Nephron progenitor cell (in vitro differentiated cells): ENCODE data around the gene CEACAM1.
A peak's percentile ranks its signal among the peaks of the same experiment; 100 is the strongest.
"Not testable (repeated sequence)": the region's sequence is repeated elsewhere in the genome, so short reads cannot be mapped to it uniquely, and the experiment has no call there.

Source experiments
- DNase-seq: peaks from one replicate; pipeline ENCODE4 v3.0.0; 2021
- H3K27ac Mint-ChIP-seq: 2 replicates; pipeline ENCODE4 v1.8.0; 2021; ENCODE audit warnings: mild to moderate bottlenecking, moderate library complexity, mixed read lengths
- H3K27me3 Mint-ChIP-seq: 2 replicates; pipeline ENCODE4 v1.8.0; 2021; ENCODE audit warnings: mild to moderate bottlenecking, low read depth, mixed read lengths; ENCODE audit not compliant: poor library complexity
- H3K36me3 Mint-ChIP-seq: 2 replicates; pipeline ENCODE4 v1.8.0; 2021; ENCODE audit warnings: low read depth, mixed read lengths
- H3K4me1 Mint-ChIP-seq: 2 replicates; pipeline ENCODE4 v1.8.0; 2021; ENCODE audit warnings: mixed read lengths
- H3K4me3 Mint-ChIP-seq: 2 replicates; pipeline ENCODE4 v1.8.0; 2021; ENCODE audit warnings: mild to moderate bottlenecking, moderate library complexity, mixed read lengths
- H3K9me3 Mint-ChIP-seq: 2 replicates; pipeline ENCODE4 v1.8.0; 2021; ENCODE audit warnings: mild to moderate bottlenecking, moderate library complexity, mixed read lengths
- CTCF ChIP-seq: fragments of 200-600 bp; sonication (generic); IDR thresholded peaks from 2 replicates; pipeline ENCODE4 v1.5.0; 2021; ENCODE audit warnings: antibody characterized with exemption

CEACAM1 gene

GRCh38 chr19:42512743-42513304 lies 15.5 kb downstream of the CEACAM1 start:
- peaks cover 2% of the 10 kb centered on the region for H3K27me3 Mint-ChIP-seq
- H3K4me1 Mint-ChIP-seq: peaks cover 4% of the 10 kb centered on the region
- no peak overlapping the region for H3K27ac Mint-ChIP-seq
- no peak overlapping the region for H3K4me3 Mint-ChIP-seq
- H3K9me3 Mint-ChIP-seq: peaks cover 13% of the 10 kb centered on the region
- no peaks in the 10 kb centered on the region for H3K36me3 Mint-ChIP-seq
- TF ChIP-seq CTCF: no peak
- no peak for DNase-seq

GRCh38 chr19:42512130-42512636 lies 16.1 kb downstream of the CEACAM1 start:
- H3K4me1 Mint-ChIP-seq: peaks cover 4% of the 10 kb centered on the region
- H3K36me3 Mint-ChIP-seq: no peaks in the 10 kb centered on the region
- no peak for TF ChIP-seq CTCF
- H3K4me3 Mint-ChIP-seq: no peak overlapping the region
- peaks cover 2% of the 10 kb centered on the region for H3K27me3 Mint-ChIP-seq
- peak overlapping the region; percentile 38 for H3K27ac Mint-ChIP-seq
- no peak for DNase-seq
- H3K9me3 Mint-ChIP-seq: peaks cover 13% of the 10 kb centered on the region

GRCh38 chr19:42511340-42511739 lies 16.9 kb downstream of the CEACAM1 start:
- no peak for TF ChIP-seq CTCF
- DNase-seq: no peak
- peaks cover 2% of the 10 kb centered on the region for H3K27me3 Mint-ChIP-seq
- no peak overlapping the region for H3K27ac Mint-ChIP-seq
- H3K4me3 Mint-ChIP-seq: no peak overlapping the region
- H3K36me3 Mint-ChIP-seq: no peaks in the 10 kb centered on the region
- H3K9me3 Mint-ChIP-seq: peaks cover 8% of the 10 kb centered on the region
- H3K4me1 Mint-ChIP-seq: peaks cover 7% of the 10 kb centered on the region

- no peaks in the 10 kb centered on the region for H3K9me3 Mint-ChIP-seq
- no peak overlapping the region for H3K4me3 Mint-ChIP-seq
- DNase-seq: no peak
- H3K4me1 Mint-ChIP-seq: peaks cover 21% of the 10 kb centered on the region
- TF ChIP-seq CTCF: no peak
- no peak overlapping the region for H3K27ac Mint-ChIP-seq
- no peaks in the 10 kb centered on the region for H3K36me3 Mint-ChIP-seq
- peaks cover 2% of the 10 kb centered on the region for H3K27me3 Mint-ChIP-seq
Observed at GRCh38 chr19:42508892-42509444, 19.3 kb downstream of the CEACAM1 start.

- Mint-ChIP-seq H3K36me3 (peaks cover 1% of the 10 kb centered on the region), H3K27me3 (no peaks in the 10 kb centered on the region), H3K27ac (peak overlapping the region; percentile 9), H3K4me3 (no peak overlapping the region), H3K4me1 (peaks cover 17% of the 10 kb centered on the region), H3K9me3 (no peaks in the 10 kb centered on the region)
- no peak for TF ChIP-seq CTCF
- no peak for DNase-seq
Observed at GRCh38 chr19:42505066-42505465, 23.2 kb downstream of the CEACAM1 start.

- no peak for DNase-seq
- Mint-ChIP-seq H3K27ac (no peak overlapping the region), H3K9me3 (no peaks in the 10 kb centered on the region), H3K4me1 (peaks cover 44% of the 10 kb centered on the region), H3K36me3 (peaks cover 4% of the 10 kb centered on the region), H3K27me3 (peaks cover 4% of the 10 kb centered on the region), H3K4me3 (no peak overlapping the region)
- TF ChIP-seq CTCF: no peak
Observed at GRCh38 chr19:42501733-42502132, 26.5 kb downstream of the CEACAM1 start.

GRCh38 chr19:42501243-42501642 lies 27.0 kb downstream of the CEACAM1 start:
- DNase-seq, H3K27ac Mint-ChIP-seq, H3K4me3 Mint-ChIP-seq, H3K27me3 Mint-ChIP-seq, H3K9me3 Mint-ChIP-seq, H3K36me3 Mint-ChIP-seq: not testable (repeated sequence)
- H3K4me1 Mint-ChIP-seq: peaks cover 45% of the 10 kb centered on the region
